ENCODE measurements around the gene MACROH2A2. TPM values are rescaled to one million over a fixed set of nuclear protein-coding genes. Genes with fewer than 3 reads are reported as not detected.

The MACROH2A2 gene
- total and polyA plus RNA-seq, 3 donors from 2014 or later, result 31.0 to 72.3 (median 69.6) TPM

DNA sequence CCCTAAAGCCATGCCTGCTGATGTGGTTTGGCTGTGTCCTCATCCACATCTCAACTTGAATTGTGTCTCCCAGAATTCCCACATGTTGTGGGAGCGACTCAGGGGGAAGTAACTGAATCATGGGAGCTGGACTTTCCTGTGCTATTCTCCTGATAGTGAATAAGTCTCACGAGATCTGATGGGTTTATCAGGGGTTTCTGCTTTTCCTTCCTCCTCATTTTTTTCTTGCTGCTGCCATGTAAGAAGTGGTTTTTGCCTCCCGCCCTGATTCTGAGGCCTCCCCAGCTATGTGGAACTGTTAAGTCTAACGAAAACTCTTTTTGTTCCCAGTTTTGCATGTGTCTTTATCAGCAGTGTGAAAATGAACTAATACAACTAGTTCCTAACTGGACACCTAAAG lies 11.8 kb downstream of the MACROH2A2 start:
- DNase-seq, result no peak
- intact Hi-C loops (cut with DNase I; ENCODE audit: low total_unique reads), result no loop called here
- no peak for TF ChIP-seq POLR2A (IDR thresholded peaks at IDR 0.05)
- no peak for TF ChIP-seq CTCF (IDR thresholded peaks at IDR 0.05)
- H3K27ac ChIP-seq, result no peak overlapping the region
- H3K4me1 ChIP-seq, result no peaks in the 10 kb centered on the region
- H3K27me3 ChIP-seq, result no peaks in the 10 kb centered on the region
- H3K36me3 ChIP-seq (ENCODE audit: low read depth, missing control alignments), result no peaks in the 10 kb centered on the region
- 79 to 81% methylated on average over 4 of the region's 4 CpGs for WGBS, 2 donors
- no peaks in the 10 kb centered on the region for H3K9me3 ChIP-seq
- H3K4me3 ChIP-seq, result no peak overlapping the region

- 83 to 87% methylated on average over 3 of the region's 3 CpGs for WGBS, 2 donors
These were observed 13.5 kb downstream of the MACROH2A2 start for GRCh38 chr10:70066190-70066589.

GRCh38 chr10:70067586-70067985 lies 14.9 kb downstream of the MACROH2A2 start:
- no peaks in the 10 kb centered on the region for H3K36me3 ChIP-seq (ENCODE audit: low read depth, missing control alignments)

More at GRCh38 chr10:70066190-70066589, 13.5 kb downstream of the MACROH2A2 start:
- H3K4me3 ChIP-seq, result no peak overlapping the region
- no peak for TF ChIP-seq CTCF (IDR thresholded peaks at IDR 0.05)
- no peak for TF ChIP-seq POLR2A (IDR thresholded peaks at IDR 0.05)
- no peak overlapping the region for H3K27ac ChIP-seq
- DNase-seq, result no peak
- H3K36me3 ChIP-seq (ENCODE audit: low read depth, missing control alignments), result no peaks in the 10 kb centered on the region
- no peaks in the 10 kb centered on the region for H3K27me3 ChIP-seq
- no peaks in the 10 kb centered on the region for H3K4me1 ChIP-seq
- no peaks in the 10 kb centered on the region for H3K9me3 ChIP-seq
- intact Hi-C loops (cut with DNase I; ENCODE audit: low total_unique reads), result no loop called here

GRCh38 chr10:70068925-70069324 lies 16.3 kb downstream of the MACROH2A2 start:
- H3K4me1 ChIP-seq, result no peaks in the 10 kb centered on the region
- H3K27ac ChIP-seq, result no peak overlapping the region
- no peak for DNase-seq
- no peak for TF ChIP-seq CTCF (IDR thresholded peaks at IDR 0.05)
- TF ChIP-seq POLR2A (IDR thresholded peaks at IDR 0.05), result no peak
- no peak overlapping the region for H3K4me3 ChIP-seq
- intact Hi-C loops (cut with DNase I; ENCODE audit: low total_unique reads), result no loop called here
- 93 to 98% methylated on average over 10 of the region's 10 CpGs for WGBS, 2 donors
- H3K27me3 ChIP-seq, result no peaks in the 10 kb centered on the region
- no peaks in the 10 kb centered on the region for H3K36me3 ChIP-seq (ENCODE audit: low read depth, missing control alignments)
- no peaks in the 10 kb centered on the region for H3K9me3 ChIP-seq

More at GRCh38 chr10:70067586-70067985, 14.9 kb downstream of the MACROH2A2 start:
- no peak for DNase-seq
- Histone ChIP-seq H3K27ac (no peak overlapping the region), H3K4me3 (no peak overlapping the region), H3K9me3 (no peaks in the 10 kb centered on the region), H3K4me1 (no peaks in the 10 kb centered on the region), H3K27me3 (no peaks in the 10 kb centered on the region)
- no peak for TF ChIP-seq CTCF (IDR thresholded peaks at IDR 0.05)
- TF ChIP-seq POLR2A (IDR thresholded peaks at IDR 0.05), result no peak
- 83 to 92% methylated on average over 2 of the region's 2 CpGs for WGBS, 2 donors
- intact Hi-C loops (cut with DNase I; ENCODE audit: low total_unique reads), result no loop called here

DNA sequence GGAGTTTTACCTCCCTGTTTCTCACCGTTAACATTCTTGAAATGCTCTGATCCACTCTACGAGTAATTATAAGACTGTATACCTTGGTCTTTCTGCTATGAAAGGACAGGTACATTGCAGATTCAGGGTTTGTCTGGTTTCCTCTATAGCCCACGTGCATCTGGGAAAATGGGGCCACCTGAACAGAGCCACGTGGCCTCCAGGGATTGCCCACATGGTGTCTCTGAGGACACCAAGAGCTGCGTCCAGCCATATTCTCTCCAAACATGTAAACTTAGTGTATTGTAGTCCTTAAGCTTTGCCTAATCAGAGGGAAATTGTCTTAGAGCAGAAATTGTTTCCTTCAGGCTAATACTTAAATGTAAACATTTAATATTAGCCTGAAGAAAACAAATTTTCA lies 16.7 kb downstream of the MACROH2A2 start:
- TF ChIP-seq CTCF (IDR thresholded peaks at IDR 0.05), result no peak
- TF ChIP-seq POLR2A (IDR thresholded peaks at IDR 0.05), result no peak
- DNase-seq, result no peak
- no peak overlapping the region for H3K27ac ChIP-seq
- H3K4me3 ChIP-seq, result no peak overlapping the region
- WGBS, 2 donors, result 83 to 91% methylated on average over 5 of the region's 5 CpGs
- no peaks in the 10 kb centered on the region for H3K27me3 ChIP-seq
- H3K4me1 ChIP-seq, result no peaks in the 10 kb centered on the region
- no peaks in the 10 kb centered on the region for H3K9me3 ChIP-seq
- H3K36me3 ChIP-seq (ENCODE audit: low read depth, missing control alignments), result no peaks in the 10 kb centered on the region
- intact Hi-C loops (cut with DNase I; ENCODE audit: low total_unique reads), result no loop called here

All from testis (tissue), 3 donors.